KMS-11 (cell line): ENCODE measurements around the gene GRAMD4.

Experiments
- H2AFZ ChIP-seq: fragments of 200-600 bp; sonication (generic); 2 replicates; pipeline ENCODE4 v1.6.1; 2016; ENCODE audit warnings: antibody characterized with exemption, mixed run types, low read depth
- H3K27ac ChIP-seq: fragments of 200-600 bp; sonication (generic); 2 replicates; pipeline ENCODE4 v1.6.1; 2016; ENCODE audit warnings: mild to moderate bottlenecking, mixed run types
- H3K27me3 ChIP-seq: fragments of 200-600 bp; sonication (generic); 2 replicates; pipeline ENCODE4 v1.6.1; 2017; ENCODE audit warnings: mild to moderate bottlenecking, low read depth, mixed run types, moderate library complexity; ENCODE audit not compliant: insufficient read depth
- H3K36me3 ChIP-seq: fragments of 200-600 bp; sonication (generic); 2 replicates; pipeline ENCODE4 v1.6.1; 2017; ENCODE audit warnings: mild to moderate bottlenecking, mixed run types; ENCODE audit not compliant: insufficient read depth
- H3K4me1 ChIP-seq: fragments of 200-600 bp; sonication (generic); 2 replicates; pipeline ENCODE4 v1.6.1; 2016; ENCODE audit warnings: mild to moderate bottlenecking, low read depth, mixed run types; ENCODE audit not compliant: poor library complexity, severe bottlenecking
- H3K4me2 ChIP-seq: fragments of 200-600 bp; sonication (generic); 2 replicates; pipeline ENCODE4 v1.7.0; 2016; ENCODE audit warnings: mild to moderate bottlenecking, mixed run types
- H3K4me3 ChIP-seq: fragments of 200-600 bp; sonication (generic); IDR thresholded peaks from 2 replicates; pipeline ENCODE4 v1.6.1; 2017; ENCODE audit warnings: low read depth, low read length, mixed read lengths; ENCODE audit not compliant: insufficient read depth
- H3K79me2 ChIP-seq: fragments of 200-600 bp; sonication (generic); 2 replicates; pipeline ENCODE4 v1.6.1; 2016; ENCODE audit warnings: low read depth, mixed run types; ENCODE audit not compliant: insufficient read depth
- H3K9ac ChIP-seq: fragments of 200-600 bp; sonication (generic); 2 replicates; pipeline ENCODE4 v1.6.1; 2016; ENCODE audit warnings: mild to moderate bottlenecking, mixed run types
- H4K20me1 ChIP-seq: fragments of 200-600 bp; sonication (generic); 2 replicates; pipeline ENCODE4 v1.6.1; 2016; ENCODE audit warnings: mild to moderate bottlenecking, mixed run types; ENCODE audit not compliant: insufficient read depth
- CTCF ChIP-seq: fragments of 200-600 bp; sonication (generic); conservative IDR thresholded peaks from 2 replicates; pipeline ENCODE4 v1.6.1; 2017; ENCODE audit warnings: low read depth, mild to moderate bottlenecking, antibody characterized with exemption, low read length, moderate library complexity, mixed read lengths

GRAMD4 gene

DNA sequence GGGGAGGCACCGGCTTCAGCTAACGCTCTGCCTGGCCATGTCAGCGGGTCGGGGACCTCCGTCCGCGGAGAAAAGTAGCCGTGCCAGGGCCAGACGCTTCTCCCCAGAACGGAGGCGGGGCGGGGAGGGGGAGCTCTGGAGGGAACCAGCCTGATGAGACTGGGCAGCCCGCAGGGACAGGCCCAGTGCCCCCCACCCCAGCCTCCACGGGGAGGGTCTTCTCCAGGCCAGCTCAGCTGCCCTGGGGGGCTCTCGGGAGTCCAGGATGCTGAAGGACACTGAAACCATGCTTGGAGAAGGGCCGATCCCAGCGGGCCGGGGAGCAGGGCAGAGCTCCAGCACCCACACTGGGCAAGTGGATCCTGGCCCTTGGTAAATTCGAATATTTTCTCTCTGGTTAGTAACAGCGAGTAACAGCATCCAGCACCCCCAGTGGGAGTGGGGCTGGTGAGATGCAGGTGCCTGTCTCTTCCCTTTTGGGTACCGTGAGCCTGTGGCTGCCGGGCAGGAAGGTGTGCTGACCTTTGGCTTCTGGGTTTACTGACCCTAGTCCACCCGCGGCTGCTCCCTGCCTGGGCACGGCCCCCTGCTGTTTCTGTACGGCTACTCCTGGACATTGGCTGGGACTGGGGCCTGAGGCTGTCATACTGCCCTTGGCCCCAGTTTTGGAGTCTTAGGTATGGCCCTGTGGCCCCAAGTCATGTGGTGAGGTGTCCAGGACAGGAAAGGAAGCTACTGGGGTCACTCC is 35.8 kb downstream of the GRAMD4 start:
- Histone ChIP-seq H3K79me2 (no peaks in the 10 kb centered on the region), H4K20me1 (no peaks in the 10 kb centered on the region), H3K27me3 (no peaks in the 10 kb centered on the region), H3K9ac (no peak overlapping the region), H3K4me2 (no peak overlapping the region), H3K27ac (no peak overlapping the region), H3K36me3 (no peaks in the 10 kb centered on the region), H3K4me3 (no peak overlapping the region), H2AFZ (no peak overlapping the region), H3K4me1 (no peaks in the 10 kb centered on the region)
- no peak for TF ChIP-seq CTCF

DNA sequence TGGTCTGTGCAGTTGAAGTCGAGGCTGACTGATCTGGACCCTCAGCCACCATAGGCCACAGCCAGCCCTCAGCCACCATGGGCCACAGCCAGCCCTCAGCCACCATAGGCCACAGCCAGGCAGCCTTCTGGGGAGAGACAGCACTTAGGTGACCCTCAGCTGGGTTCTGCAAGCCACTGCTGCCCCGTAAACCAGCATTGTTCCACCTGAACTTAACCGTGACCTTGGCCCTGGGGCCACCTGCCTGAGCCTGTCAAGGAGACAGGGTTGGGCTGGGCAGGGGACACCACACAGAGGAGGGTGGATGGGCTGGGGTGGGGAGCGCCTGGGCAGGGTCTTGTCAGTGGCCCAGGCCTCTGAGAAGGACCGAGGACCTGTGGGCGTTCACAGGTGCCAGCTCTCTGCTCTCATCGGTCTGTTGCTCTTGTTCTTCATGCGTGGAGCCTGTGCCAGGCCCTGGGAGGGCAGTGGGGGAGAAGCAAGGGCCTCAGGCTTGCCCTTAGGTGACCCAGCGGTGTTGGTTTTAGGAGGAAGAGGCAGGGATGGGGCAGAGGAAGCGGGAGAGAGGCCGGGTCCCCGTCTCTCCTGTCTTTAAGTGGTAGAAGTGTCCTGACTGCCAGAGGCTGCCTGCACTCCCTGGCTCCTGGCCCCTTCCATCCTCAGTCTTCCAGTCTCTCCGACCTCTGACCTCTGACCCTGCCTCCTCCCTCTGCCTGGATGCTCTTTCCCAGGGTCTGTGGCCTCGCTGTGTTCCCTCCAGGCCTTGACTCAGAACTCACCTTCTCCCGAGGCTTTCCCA is 36.9 kb downstream of the GRAMD4 start:
- Histone ChIP-seq H3K4me1 (no peaks in the 10 kb centered on the region), H2AFZ (no peak overlapping the region), H3K27ac (no peak overlapping the region), H3K4me2 (no peak overlapping the region), H3K79me2 (no peaks in the 10 kb centered on the region), H3K36me3 (no peaks in the 10 kb centered on the region), H3K9ac (no peak overlapping the region), H3K4me3 (no peak overlapping the region), H3K27me3 (no peaks in the 10 kb centered on the region), H4K20me1 (no peaks in the 10 kb centered on the region)
- TF ChIP-seq CTCF = no peak

- Histone ChIP-seq H3K4me3 (no peak overlapping the region), H2AFZ (no peak overlapping the region), H3K27ac (no peak overlapping the region), H4K20me1 (no peaks in the 10 kb centered on the region), H3K9ac (no peak overlapping the region), H3K4me1 (no peaks in the 10 kb centered on the region), H3K27me3 (no peaks in the 10 kb centered on the region), H3K79me2 (no peaks in the 10 kb centered on the region), H3K4me2 (no peak overlapping the region), H3K36me3 (no peaks in the 10 kb centered on the region)
- TF ChIP-seq CTCF = no peak
Measured at GRCh38 chr22:46657655-46657953, 37.4 kb downstream of the GRAMD4 start.

- no peak for TF ChIP-seq CTCF
- H3K36me3 ChIP-seq = no peaks in the 10 kb centered on the region
- H2AFZ ChIP-seq = no peak overlapping the region
- H3K79me2 ChIP-seq = no peaks in the 10 kb centered on the region
- H3K27me3 ChIP-seq = no peaks in the 10 kb centered on the region
- no peaks in the 10 kb centered on the region for H4K20me1 ChIP-seq
- no peak overlapping the region for H3K4me3 ChIP-seq
- no peak overlapping the region for H3K9ac ChIP-seq
- H3K4me1 ChIP-seq = no peaks in the 10 kb centered on the region
- no peak overlapping the region for H3K27ac ChIP-seq
- no peak overlapping the region for H3K4me2 ChIP-seq
Measured at GRCh38 chr22:46657996-46658947, 38.1 kb downstream of the GRAMD4 start.
